Ovary (tissue), 3 donors: ENCODE measurements around the gene EXOC2.

Experiments
- EP300 ChIP-seq: sonication (generic); formaldehyde crosslinking; IDR thresholded peaks from one replicate; pipeline ENCODE4 v1.6.1; 2017; ENCODE audit warnings: antibody characterized with exemption
- POLR2A ChIP-seq: fragments of 450-650 bp; IDR thresholded peaks from one replicate; pipeline ENCODE4 v1.6.1; 2017; ENCODE audit warnings: antibody characterized with exemption, mild to moderate bottlenecking, moderate library complexity
- TF ChIP-seq, protein P1 (sequence below), 3 donors: fragments of 450-650 bp in 2 of 3; fragments of 200-600 bp in 1 of 3; IDR thresholded peaks; one replicate each; pipeline versions ENCODE4 v1.5.1 to v1.8.0; 2016 to 2022; ENCODE audit warnings: antibody characterized with exemption in 3 of 3, mild to moderate bottlenecking in 1 of 3
- donor health status: DM: no; HTN: no; CAD: no.

DNA sequence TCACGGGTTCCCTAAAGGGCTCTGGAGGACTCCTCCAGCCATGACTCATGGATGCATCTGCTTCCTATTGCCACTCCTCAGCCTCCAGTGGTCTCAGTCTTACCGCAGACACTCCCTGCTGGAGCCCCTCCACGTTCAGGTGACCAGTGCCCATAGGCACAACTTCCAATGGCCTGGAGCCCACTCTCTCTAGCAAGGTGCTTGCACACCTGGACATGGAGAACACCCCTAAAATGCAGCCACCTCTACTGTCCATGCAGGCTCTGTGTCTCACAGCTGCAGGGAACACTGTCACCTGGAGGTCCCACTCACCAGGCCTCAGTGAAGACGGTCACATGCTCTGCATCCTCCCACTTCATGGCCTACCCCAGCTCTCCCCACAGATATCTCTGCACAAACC lies 72.0 kb downstream of the EXOC2 start:
- TF ChIP-seq, protein P1, sequence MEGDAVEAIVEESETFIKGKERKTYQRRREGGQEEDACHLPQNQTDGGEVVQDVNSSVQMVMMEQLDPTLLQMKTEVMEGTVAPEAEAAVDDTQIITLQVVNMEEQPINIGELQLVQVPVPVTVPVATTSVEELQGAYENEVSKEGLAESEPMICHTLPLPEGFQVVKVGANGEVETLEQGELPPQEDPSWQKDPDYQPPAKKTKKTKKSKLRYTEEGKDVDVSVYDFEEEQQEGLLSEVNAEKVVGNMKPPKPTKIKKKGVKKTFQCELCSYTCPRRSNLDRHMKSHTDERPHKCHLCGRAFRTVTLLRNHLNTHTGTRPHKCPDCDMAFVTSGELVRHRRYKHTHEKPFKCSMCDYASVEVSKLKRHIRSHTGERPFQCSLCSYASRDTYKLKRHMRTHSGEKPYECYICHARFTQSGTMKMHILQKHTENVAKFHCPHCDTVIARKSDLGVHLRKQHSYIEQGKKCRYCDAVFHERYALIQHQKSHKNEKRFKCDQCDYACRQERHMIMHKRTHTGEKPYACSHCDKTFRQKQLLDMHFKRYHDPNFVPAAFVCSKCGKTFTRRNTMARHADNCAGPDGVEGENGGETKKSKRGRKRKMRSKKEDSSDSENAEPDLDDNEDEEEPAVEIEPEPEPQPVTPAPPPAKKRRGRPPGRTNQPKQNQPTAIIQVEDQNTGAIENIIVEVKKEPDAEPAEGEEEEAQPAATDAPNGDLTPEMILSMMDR (IDR thresholded peaks at IDR 0.05): no peak
- TF ChIP-seq POLR2A: no peak
- TF ChIP-seq EP300: no peak
